Measurements from ENCODE around the gene MPZL1.

- TF ChIP-seq CTCF (IDR thresholded peaks at IDR 0.05) (no peak), POLR2A (IDR thresholded peaks at IDR 0.05) (no peak)
Measured at GRCh38 chr1:167707942-167708341, 13.8 kb upstream of the MPZL1 start.
